A549 treated with Hydrocortisone at 1 μM for 4 hours (cell line): Measurements from ENCODE around the gene ACOX2. TPM values are rescaled to one million over a fixed set of nuclear protein-coding genes. Genes with fewer than 3 reads are reported as not detected.

Experiments used
- total RNA-seq: library from RNA; stranded (reverse); fragments of 200-300 nt; extraction: Qiagen RNA extraction; gene quantifications from 5 replicates; pipeline ENCODE4 v1.2.3, GENCODE V29; 2022

The ACOX2 gene
- 6.0 to 9.8 TPM (median 8.0 TPM) in 5 replicates for total RNA-seq

GRCh38 chr3:58536501-58537411, at the start of gene ACOX2:
Gene ACOX2 (minus strand): TSS chr3:58537190. CDS start chr3:58535106, 2,084 bp downstream.

GRCh38 chr3:58577269-58577821, 40.4 kb upstream of the ACOX2 start, which contains the start of gene FAM107A:
Gene FAM107A (minus strand): TSS chr3:58577391. CDS start chr3:58569860, 7,531 bp downstream.

GRCh38 chr3:58491506-58492402, 45.2 kb downstream of the ACOX2 start, which contains the start of gene KCTD6:
Gene KCTD6 (plus strand): TSS chr3:58492096. CDS start chr3:58498756, 6,660 bp downstream.

Other genes starting within 250 kb of the ACOX2 start
- 9.8 to 13.6 TPM (median 10.2 TPM) in 5 replicates for gene RPP14, start 230.9 kb downstream of the ACOX2 start, total RNA-seq
- gene HTD2, start 230.7 kb downstream of the ACOX2 start, total RNA-seq = 5.0 to 7.4 TPM (median 6.7 TPM) in 5 replicates
- 4.5 to 6.6 TPM (median 5.7 TPM) in 5 replicates for gene PXK, start 204.3 kb downstream of the ACOX2 start, total RNA-seq
- 54.3 to 63.3 TPM (median 59.3 TPM) in 5 replicates for gene PDHB, start 103.4 kb downstream of the ACOX2 start, total RNA-seq
- 5.7 to 8.6 TPM (median 7.9 TPM) in 5 replicates for gene KCTD6, start 45.1 kb downstream of the ACOX2 start, total RNA-seq
- 0.17 to 0.29 TPM (median 0.22 TPM) in 5 replicates for gene FAM107A, start 40.2 kb upstream of the ACOX2 start, total RNA-seq
- gene FAM3D, start 129.6 kb upstream of the ACOX2 start, total RNA-seq = not detected in 5 replicates